HG03575 (cell line): Measurements from ENCODE around the gene SCGB1A1.
"Not testable (repeated sequence)": the region's sequence is repeated elsewhere in the genome, so short reads cannot be mapped to it uniquely, and the experiment has no call there.

Experiments used
- ATAC-seq: cut with Tn5 transposase; IDR thresholded peaks from one replicate; pipeline ENCODE4 v1.9.1; 2021; ENCODE audit not compliant: unreplicated experiment, insufficient number of reproducible peaks, low FRiP score; ENCODE audit errors: extremely low read depth

SCGB1A1 gene

DNA sequence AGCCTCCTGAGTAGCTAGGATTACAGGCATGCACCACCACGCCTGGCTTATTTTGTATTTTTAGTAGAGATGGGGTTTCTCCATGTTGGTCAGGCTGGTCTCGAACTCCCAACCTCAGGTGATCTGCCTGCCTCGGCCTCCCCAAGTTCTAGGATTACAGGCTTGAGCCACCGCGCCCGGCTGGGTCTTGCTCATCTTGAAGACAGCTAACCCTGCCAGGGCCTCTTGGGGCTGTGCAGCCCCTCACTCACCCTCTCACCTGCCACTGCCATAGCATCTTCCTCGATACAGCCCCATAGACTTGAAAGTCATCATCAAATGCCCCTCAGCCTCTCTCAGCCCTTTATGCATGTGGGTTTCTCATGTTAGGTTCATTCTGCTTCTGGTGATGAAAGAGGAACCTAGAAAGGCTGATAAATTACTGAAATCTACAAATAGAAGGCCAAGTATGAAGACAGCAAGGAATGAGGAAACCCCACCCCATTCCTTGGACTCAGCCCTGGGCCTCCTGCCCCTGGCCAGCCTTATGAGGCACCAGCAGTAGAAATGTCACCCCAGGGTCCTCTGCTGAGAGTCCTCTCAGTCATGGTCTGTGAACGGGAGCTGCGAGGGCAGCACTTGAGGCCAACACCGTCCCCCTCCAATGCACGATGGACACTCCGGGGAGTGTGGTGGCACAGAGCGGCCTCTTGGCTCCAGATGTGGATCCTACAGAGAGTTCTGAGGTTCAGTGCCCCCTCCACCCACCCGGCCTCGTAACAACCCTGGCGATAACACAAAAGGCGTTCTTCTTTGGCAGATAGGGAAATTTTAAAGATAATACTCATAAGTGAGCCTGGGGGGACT, 24.8 kb downstream of the SCGB1A1 start:
- ATAC-seq, result no peak

GRCh38 chr11:62444236-62444833, 25.5 kb downstream of the SCGB1A1 start:
- ATAC-seq, result no peak

- ATAC-seq, result no peak
These were observed 26.0 kb downstream of the SCGB1A1 start for GRCh38 chr11:62444835-62445234.

GRCh38 chr11:62445314-62445740, 26.5 kb downstream of the SCGB1A1 start:
- ATAC-seq, result no peak

DNA sequence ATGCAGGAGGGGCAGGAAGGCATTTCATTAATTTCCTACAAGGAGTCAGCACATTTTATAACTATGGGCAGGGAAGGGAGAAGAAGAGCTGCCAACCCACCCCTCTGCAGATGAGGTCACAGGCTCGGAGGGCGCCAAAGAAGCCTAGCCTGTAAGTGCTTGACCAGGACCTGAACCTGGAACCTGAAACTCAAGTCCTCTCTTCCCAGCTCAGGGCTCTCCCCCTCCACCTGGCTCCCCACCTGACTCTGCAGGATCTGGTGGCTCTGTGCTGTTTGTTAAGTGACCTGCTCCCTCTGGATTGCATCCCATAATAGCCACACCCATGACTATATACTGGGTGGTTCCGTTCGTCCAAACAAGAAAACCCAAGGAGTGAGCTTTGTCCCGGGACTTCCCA, 27.3 kb downstream of the SCGB1A1 start:
- no peak for ATAC-seq

DNA sequence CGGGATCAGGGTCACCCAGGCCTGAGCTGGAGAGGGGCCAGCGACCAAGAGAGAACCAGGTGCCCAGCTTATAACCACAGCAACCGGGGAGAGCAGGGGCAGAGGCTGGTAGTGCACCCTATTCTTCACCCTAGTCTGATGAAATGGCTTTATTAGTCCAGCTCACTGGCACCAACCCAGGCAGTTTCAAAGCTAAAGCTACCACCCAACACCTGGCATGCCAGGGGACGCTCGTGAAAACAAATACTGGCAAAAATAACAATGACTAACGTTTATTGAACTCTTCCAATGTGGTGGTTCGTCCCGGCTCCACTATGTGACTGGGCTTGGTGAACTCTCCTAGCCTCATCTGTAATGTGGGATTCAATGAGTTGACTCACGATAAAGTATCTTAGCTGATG, 30.6 kb downstream of the SCGB1A1 start:
- ATAC-seq, result no peak

- ATAC-seq, result not testable (repeated sequence)
These were observed 31.1 kb downstream of the SCGB1A1 start for GRCh38 chr11:62449912-62450311.

DNA sequence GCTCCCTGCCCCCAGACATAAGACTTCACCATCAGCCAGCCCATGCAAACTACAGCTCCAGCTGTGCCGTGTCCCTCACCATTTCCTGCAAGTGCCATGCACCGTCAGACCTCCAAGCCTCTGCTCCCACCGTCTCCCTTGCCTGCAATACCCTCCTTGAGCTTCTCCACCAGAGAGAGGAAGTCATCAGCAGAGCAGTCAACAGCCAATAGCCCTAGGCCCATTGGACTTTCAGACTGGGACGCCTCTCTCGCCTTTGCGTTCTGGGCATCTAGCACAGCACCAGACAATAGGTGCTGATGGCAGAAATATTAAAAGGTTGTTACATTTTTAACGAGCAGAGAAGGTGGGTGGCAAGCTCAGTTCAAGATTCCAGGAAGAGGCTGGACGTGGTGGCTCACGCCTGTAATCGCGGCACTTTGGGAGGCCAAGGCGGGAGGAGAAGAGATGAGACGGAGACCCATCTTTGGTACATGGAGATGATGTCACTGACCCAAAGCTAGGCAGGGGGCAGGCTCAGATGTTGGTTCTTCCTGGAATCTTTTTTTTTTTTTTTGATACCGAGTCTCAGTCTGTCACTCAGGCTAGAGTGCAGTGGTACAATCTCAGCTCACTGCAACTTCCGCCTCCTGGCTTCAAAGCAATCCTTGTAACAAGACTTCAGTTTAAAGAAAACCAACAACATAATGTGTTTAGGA, 31.9 kb downstream of the SCGB1A1 start:
- no peak for ATAC-seq

DNA sequence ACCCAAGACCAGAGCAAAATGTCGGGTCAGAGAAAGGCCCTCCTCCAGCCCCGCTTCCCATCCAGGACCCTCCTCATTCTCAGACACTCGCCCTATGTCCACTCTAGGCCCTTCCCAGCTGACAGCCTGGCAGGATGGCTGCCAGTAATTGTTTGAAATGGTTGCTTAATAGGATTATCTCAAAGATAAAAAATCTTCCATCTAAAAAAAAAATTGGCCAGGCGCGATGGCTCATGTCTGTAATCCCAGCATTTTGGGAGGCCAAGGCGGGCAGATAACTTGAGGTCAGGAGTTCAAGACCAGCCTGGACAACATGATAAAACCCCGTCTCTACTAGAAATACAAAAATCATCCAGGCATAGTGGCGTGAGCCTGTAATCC, 32.4 kb downstream of the SCGB1A1 start:
- no peak for ATAC-seq

DNA sequence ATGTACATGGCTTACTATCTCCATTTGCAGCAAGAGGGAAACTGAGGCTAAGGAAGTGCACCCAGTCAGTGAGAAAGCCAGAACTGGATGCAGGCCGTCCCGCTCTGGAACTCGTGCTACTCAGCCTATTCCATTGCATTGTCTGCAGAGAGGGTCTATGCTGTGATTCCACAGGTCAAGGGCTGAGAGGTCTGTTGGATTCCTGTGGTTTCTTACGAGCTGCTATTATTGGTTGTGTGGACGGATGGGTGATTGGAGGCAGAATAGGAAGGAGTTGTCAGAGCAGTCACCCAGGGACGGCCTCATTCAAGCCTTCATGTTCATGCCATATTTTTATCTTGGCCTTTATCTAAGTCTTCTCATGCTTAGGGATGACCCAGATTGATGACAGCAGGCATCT, 33.4 kb downstream of the SCGB1A1 start:
- ATAC-seq, result no peak

DNA sequence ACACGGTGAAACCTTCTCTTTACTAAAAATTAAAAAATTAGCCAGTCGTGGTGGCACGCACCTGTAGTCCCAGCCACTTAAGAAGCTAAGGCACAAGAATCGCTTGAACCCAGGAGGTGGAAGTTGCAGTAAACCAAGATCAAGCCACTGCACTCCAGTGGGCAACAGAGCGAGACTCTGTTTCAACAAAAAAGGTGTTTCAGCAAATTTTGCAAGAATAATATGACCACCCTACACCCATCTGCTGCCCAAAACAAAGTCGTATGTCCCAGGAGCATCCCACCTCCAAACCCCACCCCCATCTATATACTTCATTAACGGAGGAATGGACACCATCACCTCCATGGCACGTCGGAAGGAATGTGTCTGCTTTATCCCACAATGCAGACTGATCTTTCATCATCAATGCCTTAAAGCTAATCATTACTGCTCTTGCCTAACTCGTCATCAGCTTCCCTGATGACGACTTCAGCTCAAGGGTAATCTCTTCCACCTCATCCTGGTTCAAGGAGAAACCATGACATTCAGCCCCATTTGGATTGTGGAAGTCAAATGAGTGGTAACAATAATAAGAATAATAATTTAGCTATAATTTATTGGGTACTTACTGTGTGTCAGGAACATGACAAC, 34.1 kb downstream of the SCGB1A1 start:
- ATAC-seq, result no peak

DNA sequence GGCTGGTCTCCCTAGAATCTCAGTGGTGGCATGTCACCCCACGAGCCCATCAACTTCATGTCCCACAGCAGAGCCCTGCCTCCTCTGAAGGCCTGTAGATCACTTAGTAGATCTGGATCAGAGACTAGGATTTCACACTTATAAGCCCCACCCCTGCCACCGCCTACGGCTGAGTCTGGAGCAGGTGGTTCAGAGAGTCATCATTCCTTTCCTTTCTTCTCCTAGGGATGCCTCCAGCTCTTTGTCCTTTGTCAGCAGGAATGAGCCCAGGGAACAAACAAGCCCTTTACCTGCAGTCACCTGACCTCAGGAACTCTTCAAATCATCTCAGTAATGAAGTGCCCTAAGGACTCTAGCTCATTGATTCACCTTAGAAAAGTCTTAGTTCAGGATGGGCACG, 37.8 kb downstream of the SCGB1A1 start:
- ATAC-seq, result no peak

GRCh38 chr11:62457478-62457877, 38.6 kb downstream of the SCGB1A1 start:
- no peak for ATAC-seq

DNA sequence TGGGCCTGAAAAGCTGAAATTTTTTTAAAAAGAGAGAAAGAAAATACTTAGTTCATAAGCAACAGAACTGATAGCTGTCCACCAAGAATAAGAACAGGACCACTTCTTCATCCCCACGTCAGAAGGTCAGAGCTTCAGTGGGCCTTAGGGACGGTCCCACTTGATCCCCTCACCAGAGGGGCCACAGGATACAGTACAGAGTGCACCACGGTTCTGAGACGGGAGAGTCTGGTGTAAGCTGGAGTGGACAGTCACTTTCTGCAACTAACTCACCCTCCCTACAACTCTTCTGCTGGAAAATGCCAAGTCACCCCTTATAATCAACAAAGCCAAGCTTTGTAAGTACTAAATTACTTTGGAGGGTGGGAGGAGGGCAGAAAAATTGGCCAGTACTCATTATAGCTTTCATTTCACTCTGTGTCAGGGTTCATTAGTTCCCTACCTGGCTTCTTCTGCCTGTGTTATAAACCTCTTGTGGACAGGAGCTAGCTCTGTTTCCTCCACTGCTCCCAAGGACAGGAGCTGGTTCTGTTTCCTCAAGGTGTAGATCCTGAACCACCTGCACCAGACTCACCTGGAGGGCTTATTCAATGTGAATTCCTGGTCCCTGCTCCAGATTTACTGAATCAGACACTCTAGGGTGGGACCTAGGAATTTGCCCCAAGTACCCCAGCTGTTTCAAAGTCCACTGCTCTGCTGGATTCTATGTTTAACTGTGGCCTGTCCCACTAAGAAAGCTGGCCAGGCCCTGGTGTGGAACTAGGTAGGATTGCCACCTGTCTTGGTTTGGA, 39.6 kb downstream of the SCGB1A1 start:
- no peak for ATAC-seq

DNA sequence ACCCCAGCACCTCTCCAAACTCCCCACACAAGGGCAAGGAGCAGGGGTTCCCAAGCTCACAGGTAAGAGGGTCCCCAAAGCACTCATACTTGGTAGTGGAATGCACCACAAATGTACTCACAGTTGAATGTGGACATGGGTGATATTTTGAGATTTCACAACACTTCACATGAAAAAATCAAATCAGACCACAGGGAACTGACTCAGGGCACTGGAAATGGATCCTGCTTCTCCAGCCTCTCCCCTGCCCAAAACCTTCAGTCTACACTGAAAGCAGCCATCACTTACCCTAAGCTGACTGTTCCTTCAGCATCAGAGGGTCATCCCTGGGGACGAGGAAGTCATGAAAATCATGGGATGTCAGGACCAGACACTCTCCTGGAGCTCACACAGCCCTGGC, 40.2 kb downstream of the SCGB1A1 start:
- no peak for ATAC-seq

DNA sequence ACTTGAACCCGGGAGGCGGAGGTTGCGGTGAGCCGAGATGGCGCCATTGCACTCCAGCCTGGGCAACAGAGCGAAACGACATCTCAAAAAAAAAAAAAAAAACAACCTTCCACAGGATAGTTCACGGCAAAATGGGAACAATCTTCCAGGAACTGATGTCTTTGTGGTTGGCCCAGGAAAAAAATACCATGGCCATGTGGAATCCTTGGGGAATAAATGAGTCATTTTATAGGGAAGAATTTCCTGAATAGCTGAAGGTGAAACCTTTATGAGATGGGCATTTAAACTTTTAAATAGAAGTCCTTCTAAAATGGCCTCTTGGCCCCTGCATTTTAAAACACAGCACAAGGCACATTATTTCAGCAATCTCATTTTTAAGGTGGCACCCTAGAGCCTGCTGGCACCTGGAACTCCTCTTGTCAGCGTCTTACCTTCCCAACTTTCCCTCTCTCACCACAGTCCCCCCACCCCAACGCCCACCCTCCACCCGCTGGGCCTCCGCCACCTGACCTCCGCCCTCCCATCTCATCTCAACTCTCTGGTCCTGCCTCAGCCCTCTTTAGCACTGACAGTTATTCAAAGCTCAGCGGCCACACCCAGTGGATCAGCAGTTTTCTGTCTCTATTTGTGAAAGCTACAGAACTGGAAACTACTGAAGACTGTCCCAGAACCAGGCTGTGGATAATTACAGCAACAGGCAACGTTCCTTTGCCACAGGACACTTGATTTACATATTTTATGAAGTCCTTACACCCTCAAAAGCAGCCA, 43.1 kb downstream of the SCGB1A1 start:
- ATAC-seq, result no peak

DNA sequence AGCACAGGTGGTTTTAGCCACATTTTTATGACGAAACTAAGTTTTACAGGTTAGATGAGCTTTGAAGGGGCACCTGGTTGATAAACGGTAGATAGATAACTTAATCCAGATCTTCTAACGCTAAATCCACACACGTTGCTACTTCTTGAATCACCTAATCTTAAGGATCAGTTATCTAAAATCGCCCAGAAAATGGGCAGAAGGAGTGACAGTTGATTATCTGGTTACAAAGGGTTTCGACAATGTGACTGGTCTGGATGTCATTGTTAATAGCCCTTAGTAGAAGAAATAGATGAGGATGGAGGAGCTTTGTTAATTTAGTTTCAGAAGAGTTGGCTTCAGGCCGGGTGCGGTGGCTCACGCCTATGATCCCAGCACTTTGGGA, 43.7 kb downstream of the SCGB1A1 start:
- no peak for ATAC-seq

GRCh38 chr11:62463121-62463542, 44.3 kb downstream of the SCGB1A1 start:
- no peak for ATAC-seq
